ENCODE results near the gene KIF16B. TPM values are rescaled to one million over a fixed set of nuclear protein-coding genes. Genes with fewer than 3 reads are reported as not detected.
"Not testable (repeated sequence)": the region's sequence is repeated elsewhere in the genome, so short reads cannot be mapped to it uniquely, and the experiment has no call there.

Gene KIF16B
- total RNA-seq, 1 experiment from 2014 or later = 16.6 TPM

GRCh38 chr20:16520154-16520553 lies 53.1 kb downstream of the KIF16B start:
- H3K4me3 ChIP-seq (ENCODE audit: low read depth in 2 of 2, low read length in 2 of 2) = no peak overlapping the region
- DNase-seq (ENCODE audit: low read depth, low spot score) (no peak), ATAC-seq (no peak)
- H3K4me1 ChIP-seq (ENCODE audit: control insufficient read depth, insufficient read depth, low read length) = no peaks in the 10 kb centered on the region
- CTCF ChIA-PET = no interaction called here
- intact Hi-C loops (cut with micrococcal nuclease; ENCODE audit: unreplicated experiment) = no loop called here
- no TSS peak for BruUV-seq (replicated peaks)
- no peaks in the 10 kb centered on the region for H3K36me3 ChIP-seq (ENCODE audit: control insufficient read depth, insufficient read depth, low read length)
- in situ Hi-C loops (cut with HindIII; ENCODE audit: low pct_unique_long_range_greater_than_20kb, low sequenced_read_pairs) = no loop called here
- no peak overlapping the region for H3K27ac ChIP-seq (ENCODE audit: low read length)
- TF ChIP-seq, protein P1, sequence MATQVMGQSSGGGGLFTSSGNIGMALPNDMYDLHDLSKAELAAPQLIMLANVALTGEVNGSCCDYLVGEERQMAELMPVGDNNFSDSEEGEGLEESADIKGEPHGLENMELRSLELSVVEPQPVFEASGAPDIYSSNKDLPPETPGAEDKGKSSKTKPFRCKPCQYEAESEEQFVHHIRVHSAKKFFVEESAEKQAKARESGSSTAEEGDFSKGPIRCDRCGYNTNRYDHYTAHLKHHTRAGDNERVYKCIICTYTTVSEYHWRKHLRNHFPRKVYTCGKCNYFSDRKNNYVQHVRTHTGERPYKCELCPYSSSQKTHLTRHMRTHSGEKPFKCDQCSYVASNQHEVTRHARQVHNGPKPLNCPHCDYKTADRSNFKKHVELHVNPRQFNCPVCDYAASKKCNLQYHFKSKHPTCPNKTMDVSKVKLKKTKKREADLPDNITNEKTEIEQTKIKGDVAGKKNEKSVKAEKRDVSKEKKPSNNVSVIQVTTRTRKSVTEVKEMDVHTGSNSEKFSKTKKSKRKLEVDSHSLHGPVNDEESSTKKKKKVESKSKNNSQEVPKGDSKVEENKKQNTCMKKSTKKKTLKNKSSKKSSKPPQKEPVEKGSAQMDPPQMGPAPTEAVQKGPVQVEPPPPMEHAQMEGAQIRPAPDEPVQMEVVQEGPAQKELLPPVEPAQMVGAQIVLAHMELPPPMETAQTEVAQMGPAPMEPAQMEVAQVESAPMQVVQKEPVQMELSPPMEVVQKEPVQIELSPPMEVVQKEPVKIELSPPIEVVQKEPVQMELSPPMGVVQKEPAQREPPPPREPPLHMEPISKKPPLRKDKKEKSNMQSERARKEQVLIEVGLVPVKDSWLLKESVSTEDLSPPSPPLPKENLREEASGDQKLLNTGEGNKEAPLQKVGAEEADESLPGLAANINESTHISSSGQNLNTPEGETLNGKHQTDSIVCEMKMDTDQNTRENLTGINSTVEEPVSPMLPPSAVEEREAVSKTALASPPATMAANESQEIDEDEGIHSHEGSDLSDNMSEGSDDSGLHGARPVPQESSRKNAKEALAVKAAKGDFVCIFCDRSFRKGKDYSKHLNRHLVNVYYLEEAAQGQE (IDR thresholded peaks at IDR 0.05; ENCODE audit: insufficient read depth in 1 of 2, low read depth in 2 of 2, low read length in 1 of 2) = no peak
- no peak for TF ChIP-seq TCF7L2 (IDR thresholded peaks at IDR 0.05; ENCODE audit: low read depth, low read length)
- no peak for TF ChIP-seq SIN3A (IDR thresholded peaks at IDR 0.05; ENCODE audit: borderline replicate concordance, insufficient read depth, low read depth, low read length)
- TF ChIP-seq CTCF (IDR thresholded peaks at IDR 0.05) = no peak
- no peak for TF ChIP-seq POLR2AphosphoS5 (IDR thresholded peaks at IDR 0.05; ENCODE audit: low read depth, low read length)
- no peaks in the 10 kb centered on the region for H3K27me3 ChIP-seq (ENCODE audit: control insufficient read depth, insufficient read depth, low read length)
- POLR2A ChIA-PET = interaction anchor here (0.8 kb wide), 1 partner anchor 55 kb away, joined by 3 read pairs; no protein-coding TSS in a partner anchor
- H3K9me3 ChIP-seq (ENCODE audit: control insufficient read depth, insufficient read depth, low read depth, low read length) = no peaks in the 10 kb centered on the region

- H3K27ac ChIP-seq (ENCODE audit: low read length); CTCF ChIA-PET; H3K9me3 ChIP-seq (ENCODE audit: control insufficient read depth, insufficient read depth, low read depth, low read length); H3K36me3 ChIP-seq (ENCODE audit: control insufficient read depth, insufficient read depth, low read length); H3K4me3 ChIP-seq (ENCODE audit: low read depth in 2 of 2, low read length in 2 of 2); BruUV-seq (replicated peaks); in situ Hi-C loops (cut with HindIII; ENCODE audit: low pct_unique_long_range_greater_than_20kb, low sequenced_read_pairs); DNase-seq (ENCODE audit: low read depth, low spot score); H3K27me3 ChIP-seq (ENCODE audit: control insufficient read depth, insufficient read depth, low read length); H3K4me1 ChIP-seq (ENCODE audit: control insufficient read depth, insufficient read depth, low read length); ATAC-seq: not testable (repeated sequence)
- POLR2A ChIA-PET = interaction anchor here (0.8 kb wide), 1 partner anchor 55 kb away, joined by 3 read pairs; no protein-coding TSS in a partner anchor
- intact Hi-C loops (cut with micrococcal nuclease; ENCODE audit: unreplicated experiment) = loop anchor here (5.0 to 10.0 kb wide), 2 partner anchors 53 to 245 kb away; partner anchors contain the start of gene KIF16B
These were observed 53.6 kb downstream of the KIF16B start for GRCh38 chr20:16519673-16520072.

DNA sequence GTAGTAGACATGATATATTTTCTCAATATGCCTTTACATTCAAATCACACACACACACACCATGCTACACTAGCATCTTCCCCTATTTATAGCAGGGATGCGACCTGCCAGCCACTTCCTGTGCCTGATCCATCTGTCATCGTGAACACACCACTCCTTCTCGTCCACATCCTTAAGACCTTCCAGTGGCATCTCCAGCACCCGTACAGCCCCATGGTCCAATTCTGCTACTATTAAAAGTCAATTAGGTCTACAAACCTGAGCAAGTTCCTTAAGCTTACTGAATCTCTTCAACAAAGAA lies 54.5 kb downstream of the KIF16B start:
- Histone ChIP-seq H3K27ac (ENCODE audit: low read length) (no peak overlapping the region), H3K36me3 (ENCODE audit: control insufficient read depth, insufficient read depth, low read length) (no peaks in the 10 kb centered on the region), H3K4me3 (ENCODE audit: low read depth in 2 of 2, low read length in 2 of 2) (no peak overlapping the region), H3K4me1 (ENCODE audit: control insufficient read depth, insufficient read depth, low read length) (no peaks in the 10 kb centered on the region), H3K9me3 (ENCODE audit: control insufficient read depth, insufficient read depth, low read depth, low read length) (no peaks in the 10 kb centered on the region), H3K27me3 (ENCODE audit: control insufficient read depth, insufficient read depth, low read length) (no peaks in the 10 kb centered on the region)
- intact Hi-C loops (cut with micrococcal nuclease; ENCODE audit: unreplicated experiment) = loop anchor here (1.0 to 10.0 kb wide), 3 partner anchors 54 to 246 kb away; partner anchors contain the start of gene KIF16B
- BruUV-seq (replicated peaks) = no TSS peak
- ATAC-seq = no peak
- in situ Hi-C loops (cut with HindIII; ENCODE audit: low pct_unique_long_range_greater_than_20kb, low sequenced_read_pairs) = no loop called here
- ChIA-PET CTCF (no interaction called here), POLR2A (no interaction called here)
- no peak for DNase-seq (ENCODE audit: low read depth, low spot score)
- TF ChIP-seq, protein P1 (IDR thresholded peaks at IDR 0.05; ENCODE audit: insufficient read depth in 1 of 2, low read depth in 2 of 2, low read length in 1 of 2) = no peak
- TF ChIP-seq CTCF (IDR thresholded peaks at IDR 0.05) = no peak
